GM15510 (cell line): ENCODE measurements around the gene AKT3.

ENCODE experiments used
- POLR2A ChIP-seq: IDR thresholded peaks from 3 replicates; pipeline ENCODE4 v1.6.1; 2011; ENCODE audit warnings: borderline replicate concordance; ENCODE audit not compliant: insufficient read length; ENCODE audit errors: extremely low read depth

AKT3 gene

DNA sequence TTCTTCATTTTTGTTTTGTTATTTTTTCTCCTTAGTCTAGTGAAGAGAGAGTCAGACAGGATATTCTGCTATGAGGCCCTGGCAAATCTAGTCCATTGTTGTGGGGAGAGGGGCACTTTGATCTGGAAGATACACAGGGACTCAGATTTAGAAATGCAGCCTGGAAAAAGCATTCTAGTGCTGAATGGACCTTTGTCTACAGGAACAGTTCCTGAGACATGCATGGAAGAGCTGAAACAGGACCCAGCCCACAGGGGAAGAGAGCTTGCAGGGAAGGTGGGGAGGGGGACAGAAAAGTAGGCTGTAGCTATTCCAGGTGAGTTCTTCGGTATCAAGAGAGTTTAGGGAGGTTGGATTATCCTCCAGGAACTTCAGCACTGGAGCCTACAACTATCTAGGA, 98.5 kb downstream of the AKT3 start:
- TF ChIP-seq POLR2A = no peak

DNA sequence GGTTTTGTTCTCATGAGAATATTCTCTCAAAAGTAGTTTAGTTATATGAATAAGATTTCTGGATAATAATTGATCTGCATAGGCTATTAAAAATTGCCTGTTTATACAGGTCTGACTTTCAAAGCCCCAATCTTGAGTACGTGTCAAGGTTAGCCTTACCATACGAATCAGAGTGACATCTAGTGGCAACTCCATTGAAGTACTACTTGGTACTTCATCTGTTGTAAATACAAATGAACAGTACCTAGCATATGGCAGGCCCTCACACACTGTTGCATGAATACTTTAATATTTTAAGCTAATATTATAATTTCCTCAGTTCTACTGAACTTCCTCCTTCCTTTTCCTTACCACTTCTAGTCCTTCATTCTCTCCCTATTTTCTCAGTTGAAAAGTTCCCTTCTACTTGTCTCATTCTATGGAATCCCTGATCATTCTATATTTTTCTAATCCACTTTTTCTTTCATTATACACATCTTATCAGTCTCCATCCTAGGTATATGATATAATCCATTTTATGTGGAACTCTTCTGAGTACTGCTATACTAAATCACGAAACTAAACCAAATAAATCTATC, 101.2 kb downstream of the AKT3 start:
- TF ChIP-seq POLR2A = no peak

- TF ChIP-seq POLR2A = no peak
Observed at GRCh38 chr1:243748227-243748626, 101.8 kb downstream of the AKT3 start.

DNA sequence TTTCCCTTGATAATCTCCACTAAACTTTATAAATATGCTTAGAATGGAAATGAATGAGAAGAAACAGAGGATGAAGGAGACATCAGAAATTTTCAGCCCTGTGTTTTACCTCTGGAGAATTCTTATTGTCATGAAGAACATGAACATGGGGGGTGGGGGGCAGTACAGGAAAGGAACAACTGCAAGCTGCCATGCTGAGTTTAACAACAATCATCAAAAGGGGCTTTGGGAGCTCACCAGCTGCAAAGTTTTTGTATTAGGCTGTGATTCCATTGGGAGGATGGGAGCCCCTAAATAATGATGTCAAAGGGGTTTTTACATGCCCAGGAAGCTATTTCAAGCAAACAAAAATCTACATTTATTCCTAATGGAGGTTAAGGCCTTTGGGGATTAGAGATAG, 103.3 kb downstream of the AKT3 start:
- no peak for TF ChIP-seq POLR2A

DNA sequence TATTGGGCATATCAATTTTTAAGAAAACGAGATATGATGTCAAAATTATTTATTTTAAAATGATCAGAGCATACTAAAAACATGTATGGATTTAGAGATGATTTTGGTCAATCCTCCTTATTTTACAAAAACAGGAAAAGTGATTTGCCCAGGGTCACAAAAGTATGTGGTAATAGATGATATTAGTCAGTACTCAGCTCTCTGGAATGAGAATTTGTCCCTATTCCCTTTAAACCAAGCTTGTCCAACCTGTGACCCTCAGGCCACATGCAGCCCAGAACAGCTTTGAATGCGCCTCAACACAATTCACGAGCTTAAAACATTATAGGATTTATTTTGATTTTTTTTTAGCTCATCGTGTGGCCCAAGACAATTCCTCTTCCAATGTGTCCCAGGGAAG, 104.7 kb downstream of the AKT3 start:
- no peak for TF ChIP-seq POLR2A

DNA sequence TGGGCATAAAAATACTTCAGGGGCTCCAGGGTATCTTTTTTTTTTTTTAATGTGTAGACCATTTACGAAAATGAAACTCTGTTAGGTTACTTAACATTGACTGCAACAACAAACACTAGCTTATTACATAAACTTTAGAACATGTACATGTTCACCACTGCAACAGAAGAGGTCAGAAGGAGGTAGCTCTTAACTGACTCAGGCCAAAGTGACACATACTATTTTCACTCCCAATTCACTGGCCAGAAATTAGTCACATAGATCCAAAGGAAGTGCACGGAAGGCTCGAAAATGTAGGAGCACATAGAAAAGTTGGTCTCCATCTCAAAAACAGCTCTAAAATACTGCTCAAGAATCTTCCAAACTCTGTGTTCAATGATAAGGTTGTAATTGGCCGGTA, 107.2 kb downstream of the AKT3 start:
- TF ChIP-seq POLR2A = no peak

- TF ChIP-seq POLR2A = no peak
Observed at GRCh38 chr1:243740255-243740999, 109.6 kb downstream of the AKT3 start.

GRCh38 chr1:243739335-243740003, 110.6 kb downstream of the AKT3 start:
- no peak for TF ChIP-seq POLR2A

GRCh38 chr1:243738020-243738419, 112.0 kb downstream of the AKT3 start:
- no peak for TF ChIP-seq POLR2A

GRCh38 chr1:243735457-243735856, 114.6 kb downstream of the AKT3 start:
- no peak for TF ChIP-seq POLR2A

DNA sequence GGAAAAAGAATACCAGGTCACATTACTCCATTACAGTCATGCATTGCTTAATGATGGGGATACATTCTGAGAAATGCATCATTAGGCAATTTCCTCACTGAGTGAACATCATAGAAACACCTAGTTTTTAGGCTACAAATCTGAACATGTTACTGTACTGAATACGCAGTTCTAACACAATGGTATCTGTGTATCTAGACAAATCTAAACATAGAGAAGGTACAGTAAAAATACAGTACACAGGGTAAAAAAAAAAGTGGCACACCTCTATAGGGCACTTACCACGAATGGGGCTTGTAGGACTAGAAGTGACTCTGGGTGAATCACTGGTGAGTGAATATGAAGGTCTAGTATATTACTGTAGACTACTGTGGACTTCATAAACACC, 115.7 kb downstream of the AKT3 start:
- TF ChIP-seq POLR2A = no peak

- no peak for TF ChIP-seq POLR2A
Observed at GRCh38 chr1:243733670-243734307, 116.3 kb downstream of the AKT3 start.

DNA sequence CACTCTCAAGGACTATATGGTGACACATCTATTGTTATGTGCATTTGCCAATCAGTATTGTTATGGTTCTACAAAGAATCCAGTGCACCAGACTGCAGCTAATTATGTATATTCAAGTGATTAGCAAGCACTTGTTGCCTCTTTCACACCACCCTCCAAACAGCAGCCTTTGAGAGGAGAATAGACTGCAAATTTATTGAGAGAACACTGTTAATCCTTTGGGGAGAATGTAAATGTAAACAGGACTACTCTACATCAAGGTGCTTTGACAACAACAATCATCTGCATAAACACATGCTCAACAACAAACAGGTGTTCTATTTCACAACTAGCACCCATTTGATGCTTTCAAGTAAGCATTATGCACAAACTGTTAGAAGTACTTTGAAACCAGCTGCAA, 117.4 kb downstream of the AKT3 start:
- no peak for TF ChIP-seq POLR2A

DNA sequence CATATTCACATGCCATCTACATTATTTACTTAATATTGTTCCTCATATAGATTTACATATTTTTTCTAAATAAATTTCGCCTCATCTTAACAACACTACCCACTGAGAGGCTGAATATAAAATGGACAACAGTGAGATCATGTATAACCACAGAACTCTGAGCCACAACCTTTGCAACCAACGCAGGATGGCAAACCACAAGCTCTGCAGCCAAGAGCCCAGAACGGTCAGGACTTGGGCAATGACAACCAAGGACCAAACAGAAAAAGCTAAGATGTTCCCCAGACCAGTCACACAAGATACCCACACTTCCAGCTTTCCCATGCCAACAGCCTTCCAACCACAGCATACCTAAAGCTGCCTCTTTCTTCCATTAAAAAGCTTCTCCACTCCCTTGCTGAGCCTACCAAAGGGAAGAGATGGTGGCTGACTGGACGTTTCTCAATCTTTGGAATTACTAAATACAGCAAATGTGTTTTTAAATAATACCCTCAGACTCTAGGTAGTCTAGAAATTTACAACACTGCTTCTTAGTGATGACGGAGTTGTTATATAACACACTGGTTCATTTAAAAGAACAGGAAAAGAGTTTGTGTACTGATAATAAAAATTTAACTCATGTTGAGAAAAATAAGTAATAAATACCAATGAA, 117.9 kb downstream of the AKT3 start:
- no peak for TF ChIP-seq POLR2A

GRCh38 chr1:243731301-243731891, 118.6 kb downstream of the AKT3 start:
- no peak for TF ChIP-seq POLR2A

- TF ChIP-seq POLR2A = no peak
Observed at GRCh38 chr1:243730487-243731150, 119.4 kb downstream of the AKT3 start.
